Measurements from ENCODE around the gene SETBP1.

DNA sequence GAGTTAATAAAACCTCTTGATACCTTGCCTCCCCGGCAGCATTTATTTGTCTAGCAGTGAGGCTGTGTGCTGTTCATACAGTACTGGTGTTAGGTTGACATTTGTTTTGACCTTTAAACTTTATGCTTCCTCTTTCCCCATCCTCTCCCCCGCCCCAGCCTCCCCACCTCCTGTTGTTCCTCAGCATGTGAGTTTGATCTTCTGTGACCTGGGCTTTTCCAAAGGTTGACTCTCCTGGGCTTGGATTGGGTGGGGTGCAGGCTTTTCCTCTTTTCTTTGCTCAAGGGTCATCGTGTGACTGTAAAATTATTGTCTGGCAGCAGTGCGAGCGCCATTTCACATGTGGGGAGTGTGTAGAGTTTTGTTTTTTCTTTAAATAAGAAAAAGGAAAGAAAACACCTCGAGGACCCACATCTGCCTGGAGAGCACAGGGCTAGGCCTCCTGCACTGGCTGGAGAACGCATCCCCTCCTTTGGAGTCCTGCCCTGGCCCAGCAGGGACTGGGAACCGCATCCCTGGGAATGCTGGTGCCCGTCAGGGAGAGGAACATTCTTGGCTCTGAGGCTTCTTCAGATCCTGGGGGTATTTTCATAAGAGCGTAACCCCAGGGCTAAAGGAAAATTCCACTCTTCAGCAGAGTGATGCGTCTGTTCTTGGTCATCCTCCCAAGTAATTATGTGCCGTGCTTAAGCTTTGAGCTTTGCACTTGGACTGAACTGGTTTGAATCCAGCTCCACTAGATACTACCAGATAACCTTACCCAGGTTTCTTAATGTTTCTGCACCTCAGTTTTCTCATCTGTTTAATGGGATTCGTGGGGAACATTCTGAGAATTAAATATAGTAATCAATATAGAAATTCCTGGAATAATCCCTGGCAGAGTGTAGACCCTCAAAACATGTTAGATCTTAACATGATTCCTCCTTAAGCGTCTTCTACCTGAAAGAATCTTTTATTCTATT lies 91.5 kb downstream of the SETBP1 start:
- TF ChIP-seq ZNF274 (IDR thresholded peaks at IDR 0.05; ENCODE audit: low read depth, low read length) = no peak
- no peak for TF ChIP-seq SUZ12 (IDR thresholded peaks at IDR 0.05; ENCODE audit: extremely low read depth, insufficient read depth, insufficient read length)
